A549 (cell line): Measurements from ENCODE around the gene SP100. TPM values are rescaled to one million over a fixed set of nuclear protein-coding genes. Genes with fewer than 3 reads are reported as not detected.

ENCODE experiments used
- ATAC-seq, 2 experiments: fragments of 200-7000 bp in 1 of 2; fragments of >200 bp in 1 of 2; cut with Nextera tagmentation in 1 of 2; cut with Tn5 transposase in 1 of 2; 3 replicates each; pipeline versions ENCODE4 v1.8.0 to v1.9.1; 2018 to 2020; ENCODE audit warnings: mild to moderate bottlenecking in 1 of 2, moderate library complexity in 1 of 2
- CTCF ChIA-PET: fragments of 300-600 bp; sonication (Branson Sonifier 250); formaldehyde crosslinking; extraction: SDS; loops from one replicate; lab custom pipeline; 2021; ENCODE audit warnings: antibody characterized with exemption, inconsistent platforms; lab: Yijun Ruan, JAX
- POLR2A ChIA-PET: fragments of 350-600 bp; formaldehyde crosslinking; extraction: SDS; loops from one replicate; lab custom pipeline; 2021; ENCODE audit warnings: antibody characterized with exemption, inconsistent platforms; lab: Yijun Ruan, JAX
- DNase-seq, 2 experiments: peaks; one replicate each; pipeline versions ENCODE4 v3.0.0 to v3.0.0-alpha.2; 2011 to 2016; ENCODE audit warnings: low read depth in 1 of 2, low spot score in 1 of 2
- FAIRE-seq: peaks from 2 replicates; lab custom pipeline; 2011; peaks lifted over from hg19 to GRCh38; lab: Jason Lieb, UNC
- H3K27ac ChIP-seq, 2 experiments: fragments of >200 bp; sonication (Bioruptor Twin); formaldehyde crosslinking; 3 replicates each; pipeline ENCODE4 v1.5.1; 2016 to 2017
- H3K4me1 ChIP-seq: fragments of >200 bp; sonication (Bioruptor Twin); formaldehyde crosslinking; 3 replicates; pipeline ENCODE4 v1.6.1; 2016
- H3K4me2 ChIP-seq: fragments of >200 bp; sonication (Bioruptor Twin); formaldehyde crosslinking; 3 replicates; pipeline ENCODE4 v1.6.1; 2016
- H3K4me3 ChIP-seq: fragments of >200 bp; sonication (Bioruptor Twin); formaldehyde crosslinking; 3 replicates; pipeline ENCODE4 v1.5.1; 2016
- H3K9me3 ChIP-seq: fragments of >200 bp; sonication (Bioruptor Twin); formaldehyde crosslinking; 3 replicates; pipeline ENCODE4 v1.6.1; 2016
- EHF ChIP-seq: fragments of 250-450 bp; sonication (Bioruptor Pico); IDR thresholded peaks from 2 replicates; pipeline ENCODE4 v1.5.0; 2020; ENCODE audit warnings: mild to moderate bottlenecking
- EHMT2 ChIP-seq: fragments of 200-600 bp; sonication (generic); IDR thresholded peaks from 2 replicates; pipeline ENCODE4 v1.6.1; 2016; ENCODE audit warnings: antibody characterized with exemption, low read depth, mild to moderate bottlenecking, moderate library complexity
- FOSB ChIP-seq: fragments of 250-450 bp; sonication (Bioruptor Pico); IDR thresholded peaks from 2 replicates; pipeline ENCODE4 v1.5.0; 2020; ENCODE audit warnings: mild to moderate bottlenecking, moderate library complexity
- GATA3 ChIP-seq: IDR thresholded peaks from 2 replicates; pipeline ENCODE4 v1.6.1; 2012; ENCODE audit warnings: borderline replicate concordance
- HDAC2 ChIP-seq: fragments of 200-600 bp; sonication (generic); IDR thresholded peaks from 2 replicates; pipeline ENCODE4 v1.6.1; 2016
- HOXB5 ChIP-seq: fragments of 250-450 bp; sonication (Bioruptor Pico); IDR thresholded peaks from 2 replicates; pipeline ENCODE4 v1.5.0; 2020; ENCODE audit warnings: mild to moderate bottlenecking, moderate library complexity
- JUN ChIP-seq, 2 experiments: fragments of >200 bp; sonication (Bioruptor Twin); formaldehyde crosslinking; IDR thresholded peaks; 2 replicates in 1 of 2; 3 replicates in 1 of 2; pipeline ENCODE4 v1.6.1; 2016 to 2017
- KDM5A ChIP-seq: fragments of 200-600 bp; sonication (generic); IDR thresholded peaks from 2 replicates; pipeline ENCODE4 v1.6.1; 2016; ENCODE audit warnings: antibody characterized with exemption, mild to moderate bottlenecking
- MYC ChIP-seq: IDR thresholded peaks from 2 replicates; pipeline ENCODE4 v1.6.1; 2012; ENCODE audit warnings: mild to moderate bottlenecking, inconsistent platforms, low read length, improper control_type of control experiment, borderline replicate concordance
- NPAS2 ChIP-seq: fragments of 250-450 bp; sonication (Bioruptor Pico); IDR thresholded peaks from 2 replicates; pipeline ENCODE4 v1.8.0; 2022; ENCODE audit warnings: mild to moderate bottlenecking, moderate library complexity, borderline replicate concordance
- POLR2AphosphoS2 ChIP-seq: conservative IDR thresholded peaks from 2 replicates; pipeline ENCODE4 v1.6.1; 2012; ENCODE audit warnings: low read length, improper control_type of control experiment, inconsistent platforms
- RAD21 ChIP-seq, 2 experiments: fragments of >200 bp in 1 of 2; sonication (Bioruptor Twin) in 1 of 2; formaldehyde crosslinking in 1 of 2; IDR thresholded peaks in 1 of 2; conservative IDR thresholded peaks in 1 of 2; 2 replicates in 1 of 2; 3 replicates in 1 of 2; pipeline ENCODE4 v1.6.1; 2012 to 2018; ENCODE audit warnings: inconsistent platforms in 1 of 2
- RARB ChIP-seq: fragments of 250-450 bp; sonication (Bioruptor Pico); IDR thresholded peaks from 2 replicates; pipeline ENCODE4 v1.8.0; 2021; ENCODE audit warnings: mild to moderate bottlenecking, moderate library complexity
- RFX5 ChIP-seq: fragments of 450-650 bp; IDR thresholded peaks from 2 replicates; pipeline ENCODE4 v1.7.1; 2014; ENCODE audit warnings: antibody characterized with exemption, mild to moderate bottlenecking, moderate library complexity
- ZFP36 ChIP-seq: fragments of 450-650 bp; IDR thresholded peaks from 2 replicates; pipeline ENCODE4 v1.6.1; 2014; ENCODE audit warnings: borderline replicate concordance; ENCODE audit not compliant: partially characterized antibody
- ZSCAN20 ChIP-seq: fragments of 250-450 bp; sonication (Bioruptor Pico); IDR thresholded peaks from 2 replicates; pipeline ENCODE4 v1.8.0; 2022; ENCODE audit warnings: mild to moderate bottlenecking, moderate library complexity
- WGBS: methylation state at CpG from one replicate; pipeline ENCODE4 v1.1.6; 2017; ENCODE audit errors: missing lambda C conversion rate; 5-methylcytosine and 5-hydroxymethylcytosine counted together
- polyA plus RNA-seq, 4 experiments: library from polyadenylated mRNA; depleted of rRNA in 3 of 4; stranded (reverse); fragments of >200 nt; fragmentation: RNase III in 1 of 4; extraction: RNeasy Plus Mini Kit Qiagen cat#74134 plus additional on column Dnase treatment in 1 of 4; gene quantifications; 2 replicates in 3 of 4; 3 replicates in 1 of 4; pipeline ENCODE4 v1.2.3, GENCODE V29; 2011 to 2017
- TF ChIP-seq, protein P1 (sequence below): fragments of 200-600 bp; sonication (generic); IDR thresholded peaks from 2 replicates; pipeline ENCODE4 v1.6.1; 2016; ENCODE audit warnings: antibody characterized with exemption, mild to moderate bottlenecking, moderate library complexity
- TF ChIP-seq, protein P2 (sequence below): IDR thresholded peaks from 2 replicates; pipeline ENCODE4 v1.6.1; 2012
- TF ChIP-seq, protein P3 (sequence below): fragments of >200 bp; sonication (Bioruptor Twin); formaldehyde crosslinking; IDR thresholded peaks from 3 replicates; pipeline ENCODE4 v1.6.1; 2016

The SP100 gene
- polyA plus RNA-seq, 2 of the 4 experiments (the other 2 are of a cell fraction): 23.7 to 39.8 TPM

GRCh38 chr2:230443541-230443940 is 27.5 kb downstream of the SP100 start:
- POLR2A ChIA-PET: no interaction called here
- Histone ChIP-seq H3K9me3 (no peaks in the 10 kb centered on the region), H3K27ac (no peak overlapping the region), H3K4me3 (no peak overlapping the region), H3K4me2 (no peak overlapping the region)
- no peak for ATAC-seq
- WGBS: 83% methylated on average over 2 of the region's 2 CpGs
- TF ChIP-seq, protein P1, sequence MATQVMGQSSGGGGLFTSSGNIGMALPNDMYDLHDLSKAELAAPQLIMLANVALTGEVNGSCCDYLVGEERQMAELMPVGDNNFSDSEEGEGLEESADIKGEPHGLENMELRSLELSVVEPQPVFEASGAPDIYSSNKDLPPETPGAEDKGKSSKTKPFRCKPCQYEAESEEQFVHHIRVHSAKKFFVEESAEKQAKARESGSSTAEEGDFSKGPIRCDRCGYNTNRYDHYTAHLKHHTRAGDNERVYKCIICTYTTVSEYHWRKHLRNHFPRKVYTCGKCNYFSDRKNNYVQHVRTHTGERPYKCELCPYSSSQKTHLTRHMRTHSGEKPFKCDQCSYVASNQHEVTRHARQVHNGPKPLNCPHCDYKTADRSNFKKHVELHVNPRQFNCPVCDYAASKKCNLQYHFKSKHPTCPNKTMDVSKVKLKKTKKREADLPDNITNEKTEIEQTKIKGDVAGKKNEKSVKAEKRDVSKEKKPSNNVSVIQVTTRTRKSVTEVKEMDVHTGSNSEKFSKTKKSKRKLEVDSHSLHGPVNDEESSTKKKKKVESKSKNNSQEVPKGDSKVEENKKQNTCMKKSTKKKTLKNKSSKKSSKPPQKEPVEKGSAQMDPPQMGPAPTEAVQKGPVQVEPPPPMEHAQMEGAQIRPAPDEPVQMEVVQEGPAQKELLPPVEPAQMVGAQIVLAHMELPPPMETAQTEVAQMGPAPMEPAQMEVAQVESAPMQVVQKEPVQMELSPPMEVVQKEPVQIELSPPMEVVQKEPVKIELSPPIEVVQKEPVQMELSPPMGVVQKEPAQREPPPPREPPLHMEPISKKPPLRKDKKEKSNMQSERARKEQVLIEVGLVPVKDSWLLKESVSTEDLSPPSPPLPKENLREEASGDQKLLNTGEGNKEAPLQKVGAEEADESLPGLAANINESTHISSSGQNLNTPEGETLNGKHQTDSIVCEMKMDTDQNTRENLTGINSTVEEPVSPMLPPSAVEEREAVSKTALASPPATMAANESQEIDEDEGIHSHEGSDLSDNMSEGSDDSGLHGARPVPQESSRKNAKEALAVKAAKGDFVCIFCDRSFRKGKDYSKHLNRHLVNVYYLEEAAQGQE: no peak
- TF ChIP-seq HOXB5 (CRISPR knock-in tag): no peak
- no peak for TF ChIP-seq RAD21 (conservative IDR thresholded peaks at IDR 0.05 in 1 of 2, IDR thresholded peaks at IDR 0.05 in 1 of 2)
- TF ChIP-seq MYC: no peak
- TF ChIP-seq POLR2AphosphoS2: no peak
- no peak for TF ChIP-seq NPAS2 (CRISPR knock-in tag)
- TF ChIP-seq, protein P2, sequence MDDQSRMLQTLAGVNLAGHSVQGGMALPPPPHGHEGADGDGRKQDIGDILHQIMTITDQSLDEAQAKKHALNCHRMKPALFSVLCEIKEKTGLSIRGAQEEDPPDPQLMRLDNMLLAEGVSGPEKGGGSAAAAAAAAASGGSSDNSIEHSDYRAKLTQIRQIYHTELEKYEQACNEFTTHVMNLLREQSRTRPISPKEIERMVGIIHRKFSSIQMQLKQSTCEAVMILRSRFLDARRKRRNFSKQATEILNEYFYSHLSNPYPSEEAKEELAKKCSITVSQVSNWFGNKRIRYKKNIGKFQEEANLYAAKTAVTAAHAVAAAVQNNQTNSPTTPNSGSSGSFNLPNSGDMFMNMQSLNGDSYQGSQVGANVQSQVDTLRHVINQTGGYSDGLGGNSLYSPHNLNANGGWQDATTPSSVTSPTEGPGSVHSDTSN: no peak
- TF ChIP-seq, protein P3, sequence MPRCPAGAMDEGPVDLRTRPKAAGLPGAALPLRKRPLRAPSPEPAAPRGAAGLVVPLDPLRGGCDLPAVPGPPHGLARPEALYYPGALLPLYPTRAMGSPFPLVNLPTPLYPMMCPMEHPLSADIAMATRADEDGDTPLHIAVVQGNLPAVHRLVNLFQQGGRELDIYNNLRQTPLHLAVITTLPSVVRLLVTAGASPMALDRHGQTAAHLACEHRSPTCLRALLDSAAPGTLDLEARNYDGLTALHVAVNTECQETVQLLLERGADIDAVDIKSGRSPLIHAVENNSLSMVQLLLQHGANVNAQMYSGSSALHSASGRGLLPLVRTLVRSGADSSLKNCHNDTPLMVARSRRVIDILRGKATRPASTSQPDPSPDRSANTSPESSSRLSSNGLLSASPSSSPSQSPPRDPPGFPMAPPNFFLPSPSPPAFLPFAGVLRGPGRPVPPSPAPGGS: no peak
- TF ChIP-seq, all 56 proteins: peak for 0
- no peaks in the 10 kb centered on the region for H3K4me1 ChIP-seq
- CTCF ChIA-PET: no interaction called here
- DNase-seq (no peak), FAIRE-seq (no peak)

- no peak for DNase-seq
- CTCF ChIA-PET: no interaction called here
- Histone ChIP-seq H3K4me2 (no peak overlapping the region), H3K4me3 (no peak overlapping the region), H3K9me3 (no peaks in the 10 kb centered on the region), H3K4me1 (no peaks in the 10 kb centered on the region), H3K27ac (no peak overlapping the region)
- POLR2A ChIA-PET: no interaction called here
- no peak for TF ChIP-seq RARB
- TF ChIP-seq NPAS2 (CRISPR knock-in tag): no peak
- no peak for TF ChIP-seq EHMT2
- TF ChIP-seq GATA3: no peak
- TF ChIP-seq KDM5A: no peak
- TF ChIP-seq JUN (IDR thresholded peaks at IDR 0.05): no peak
- TF ChIP-seq HDAC2: no peak
- TF ChIP-seq RAD21 (conservative IDR thresholded peaks at IDR 0.05 in 1 of 2, IDR thresholded peaks at IDR 0.05 in 1 of 2): no peak
- no peak for TF ChIP-seq EHF (CRISPR knock-in tag)
- TF ChIP-seq ZSCAN20 (CRISPR knock-in tag): no peak
- no peak for TF ChIP-seq FOSB (CRISPR knock-in tag)
- no peak for TF ChIP-seq ZFP36
- TF ChIP-seq RFX5: no peak
- 92% methylated on average over 2 of the region's 2 CpGs for WGBS
- FAIRE-seq: no peak
- ATAC-seq: no peak
Measured at GRCh38 chr2:230444832-230445231, 28.8 kb downstream of the SP100 start.
